C4-2B (cell line): Measurements from ENCODE around the gene THADA.

Source experiments
- ZFX ChIP-seq: fragments of 450-650 bp; IDR thresholded peaks from 2 replicates; pipeline ENCODE4 v1.6.1; 2017
- TF ChIP-seq, protein P1 (sequence below): fragments of 450-650 bp; conservative IDR thresholded peaks from 2 replicates; pipeline ENCODE4 v1.5.1; 2017; ENCODE audit warnings: mild to moderate bottlenecking

- TF ChIP-seq, protein P1, sequence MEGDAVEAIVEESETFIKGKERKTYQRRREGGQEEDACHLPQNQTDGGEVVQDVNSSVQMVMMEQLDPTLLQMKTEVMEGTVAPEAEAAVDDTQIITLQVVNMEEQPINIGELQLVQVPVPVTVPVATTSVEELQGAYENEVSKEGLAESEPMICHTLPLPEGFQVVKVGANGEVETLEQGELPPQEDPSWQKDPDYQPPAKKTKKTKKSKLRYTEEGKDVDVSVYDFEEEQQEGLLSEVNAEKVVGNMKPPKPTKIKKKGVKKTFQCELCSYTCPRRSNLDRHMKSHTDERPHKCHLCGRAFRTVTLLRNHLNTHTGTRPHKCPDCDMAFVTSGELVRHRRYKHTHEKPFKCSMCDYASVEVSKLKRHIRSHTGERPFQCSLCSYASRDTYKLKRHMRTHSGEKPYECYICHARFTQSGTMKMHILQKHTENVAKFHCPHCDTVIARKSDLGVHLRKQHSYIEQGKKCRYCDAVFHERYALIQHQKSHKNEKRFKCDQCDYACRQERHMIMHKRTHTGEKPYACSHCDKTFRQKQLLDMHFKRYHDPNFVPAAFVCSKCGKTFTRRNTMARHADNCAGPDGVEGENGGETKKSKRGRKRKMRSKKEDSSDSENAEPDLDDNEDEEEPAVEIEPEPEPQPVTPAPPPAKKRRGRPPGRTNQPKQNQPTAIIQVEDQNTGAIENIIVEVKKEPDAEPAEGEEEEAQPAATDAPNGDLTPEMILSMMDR = no peak
- no peak for TF ChIP-seq ZFX
Observed at GRCh38 chr2:43212931-43213330, 382.9 kb downstream of the THADA start.
